ENCODE results near the gene PPP1R1B.

Gene PPP1R1B

GRCh38 chr17:39629898-39630297 is 3.1 kb downstream of the PPP1R1B start:
- no peak overlapping the region for H3K9ac ChIP-seq (ENCODE audit: low read depth, low read length)
- peaks cover 36% of the 10 kb centered on the region; the same call in 1 of the 2 replicates for H3K4me1 ChIP-seq (ENCODE audit: insufficient read depth, low read length)
- H3K27ac ChIP-seq (ENCODE audit: low read length), result no peak overlapping the region
- peaks cover 49% of the 10 kb centered on the region for H3K27me3 ChIP-seq (ENCODE audit: insufficient read depth, low read length)
- no peaks in the 10 kb centered on the region for H3K36me3 ChIP-seq (ENCODE audit: insufficient read depth, low read depth, low read length)
- H3K4me3 ChIP-seq (ENCODE audit: low read length), result no peak overlapping the region
- H3K9me3 ChIP-seq (ENCODE audit: insufficient read depth, low read depth, low read length), result no peaks in the 10 kb centered on the region

- peaks cover 34% of the 10 kb centered on the region for H3K27me3 ChIP-seq (ENCODE audit: insufficient read depth, low read length)
- peak overlapping the region; percentile 13; the same call in 1 of the 2 replicates for H3K9ac ChIP-seq (ENCODE audit: low read depth, low read length)
- peak overlapping the region; percentile 3; the same call in 1 of the 2 replicates for H3K4me3 ChIP-seq (ENCODE audit: low read length)
- peaks cover 39% of the 10 kb centered on the region; the same call in 1 of the 2 replicates for H3K4me1 ChIP-seq (ENCODE audit: insufficient read depth, low read length)
- no peak overlapping the region for H3K27ac ChIP-seq (ENCODE audit: low read length)
- H3K9me3 ChIP-seq (ENCODE audit: insufficient read depth, low read depth, low read length), result no peaks in the 10 kb centered on the region
- H3K36me3 ChIP-seq (ENCODE audit: insufficient read depth, low read depth, low read length), result no peaks in the 10 kb centered on the region
Observed at GRCh38 chr17:39631403-39631802, 4.7 kb downstream of the PPP1R1B start.

- Histone ChIP-seq H3K27me3 (ENCODE audit: insufficient read depth, low read length) (peaks cover 24% of the 10 kb centered on the region), H3K27ac (ENCODE audit: low read length) (no peak overlapping the region)
Observed at GRCh38 chr17:39632153-39632941, 5.6 kb downstream of the PPP1R1B start.

GRCh38 chr17:39633570-39634183 is 6.9 kb downstream of the PPP1R1B start:
- Histone ChIP-seq H3K36me3 (ENCODE audit: insufficient read depth, low read depth, low read length) (no peaks in the 10 kb centered on the region), H3K9me3 (ENCODE audit: insufficient read depth, low read depth, low read length) (no peaks in the 10 kb centered on the region), H3K4me3 (ENCODE audit: low read length) (no peak overlapping the region), H3K27me3 (ENCODE audit: insufficient read depth, low read length) (peaks cover 11% of the 10 kb centered on the region), H3K9ac (ENCODE audit: low read depth, low read length) (no peak overlapping the region), H3K27ac (ENCODE audit: low read length) (no peak overlapping the region), H3K4me1 (ENCODE audit: insufficient read depth, low read length) (peaks cover 35% of the 10 kb centered on the region; the same call in 1 of the 2 replicates)

More at GRCh38 chr17:39632153-39632941, 5.6 kb downstream of the PPP1R1B start:
- H3K4me1 ChIP-seq (ENCODE audit: insufficient read depth, low read length), result peaks cover 43% of the 10 kb centered on the region; the same call in 1 of the 2 replicates
- H3K9ac ChIP-seq (ENCODE audit: low read depth, low read length), result peak overlapping the region; percentile 13; the same call in 1 of the 2 replicates
- H3K9me3 ChIP-seq (ENCODE audit: insufficient read depth, low read depth, low read length), result no peaks in the 10 kb centered on the region
- H3K4me3 ChIP-seq (ENCODE audit: low read length), result no peak overlapping the region
- no peaks in the 10 kb centered on the region for H3K36me3 ChIP-seq (ENCODE audit: insufficient read depth, low read depth, low read length)

GRCh38 chr17:39634384-39634871 is 7.7 kb downstream of the PPP1R1B start:
- Histone ChIP-seq H3K9me3 (ENCODE audit: insufficient read depth, low read depth, low read length) (no peaks in the 10 kb centered on the region), H3K27ac (ENCODE audit: low read length) (no peak overlapping the region), H3K36me3 (ENCODE audit: insufficient read depth, low read depth, low read length) (no peaks in the 10 kb centered on the region), H3K4me3 (ENCODE audit: low read length) (no peak overlapping the region), H3K4me1 (ENCODE audit: insufficient read depth, low read length) (peaks cover 31% of the 10 kb centered on the region; the same call in 1 of the 2 replicates), H3K27me3 (ENCODE audit: insufficient read depth, low read length) (peaks cover 3% of the 10 kb centered on the region; the same call in 1 of the 2 replicates), H3K9ac (ENCODE audit: low read depth, low read length) (no peak overlapping the region)

- Histone ChIP-seq H3K4me1 (ENCODE audit: insufficient read depth, low read length) (peaks cover 36% of the 10 kb centered on the region; the same call in 1 of the 2 replicates), H3K9ac (ENCODE audit: low read depth, low read length) (no peak overlapping the region), H3K4me3 (ENCODE audit: low read length) (no peak overlapping the region)
Observed at GRCh38 chr17:39635614-39636176, 8.9 kb downstream of the PPP1R1B start.

GRCh38 chr17:39636587-39636926 is 9.8 kb downstream of the PPP1R1B start:
- Histone ChIP-seq H3K27ac (ENCODE audit: low read length) (no peak overlapping the region), H3K9me3 (ENCODE audit: insufficient read depth, low read depth, low read length) (no peaks in the 10 kb centered on the region), H3K9ac (ENCODE audit: low read depth, low read length) (peak overlapping the region; percentile 70; the same call in 1 of the 2 replicates), H3K4me3 (ENCODE audit: low read length) (peak overlapping the region; percentile 75; the same call in 1 of the 2 replicates), H3K27me3 (ENCODE audit: insufficient read depth, low read length) (no peaks in the 10 kb centered on the region), H3K36me3 (ENCODE audit: insufficient read depth, low read depth, low read length) (no peaks in the 10 kb centered on the region), H3K4me1 (ENCODE audit: insufficient read depth, low read length) (peaks cover 30% of the 10 kb centered on the region; the same call in 1 of the 2 replicates)

More at GRCh38 chr17:39635614-39636176, 8.9 kb downstream of the PPP1R1B start:
- Histone ChIP-seq H3K9me3 (ENCODE audit: insufficient read depth, low read depth, low read length) (no peaks in the 10 kb centered on the region), H3K27ac (ENCODE audit: low read length) (no peak overlapping the region), H3K27me3 (ENCODE audit: insufficient read depth, low read length) (no peaks in the 10 kb centered on the region), H3K36me3 (ENCODE audit: insufficient read depth, low read depth, low read length) (no peaks in the 10 kb centered on the region)

- no peak within 1 kb of the TSS for H3K27ac ChIP-seq (ENCODE audit: low read length)
Observed at GRCh38 chr17:39636927-39637736, 10.4 kb downstream of the PPP1R1B start, which contains the start of gene STARD3. TSS of gene STARD3 (plus strand) at chr17:39637144. CDS start at chr17:39653532, 16,388 bp downstream.

GRCh38 chr17:39638317-39638716 is 11.6 kb downstream of the PPP1R1B start:
- H3K4me3 ChIP-seq (ENCODE audit: low read length), result peak overlapping the region; percentile 75
- H3K36me3 ChIP-seq (ENCODE audit: insufficient read depth, low read depth, low read length), result no peaks in the 10 kb centered on the region
- H3K27me3 ChIP-seq (ENCODE audit: insufficient read depth, low read length), result no peaks in the 10 kb centered on the region
- H3K4me1 ChIP-seq (ENCODE audit: insufficient read depth, low read length), result peaks cover 23% of the 10 kb centered on the region; the same call in 1 of the 2 replicates
- H3K9ac ChIP-seq (ENCODE audit: low read depth, low read length), result peak overlapping the region; percentile 70; the same call in 1 of the 2 replicates
- no peak overlapping the region for H3K27ac ChIP-seq (ENCODE audit: low read length)
- no peaks in the 10 kb centered on the region for H3K9me3 ChIP-seq (ENCODE audit: insufficient read depth, low read depth, low read length)

More at GRCh38 chr17:39636927-39637736, 10.4 kb downstream of the PPP1R1B start, which contains the start of gene STARD3:
- no peaks in the 10 kb centered on the region for H3K27me3 ChIP-seq (ENCODE audit: insufficient read depth, low read length)
- peak within 1 kb of the TSS; percentile 75 for H3K4me3 ChIP-seq (ENCODE audit: low read length)
- H3K9ac ChIP-seq (ENCODE audit: low read depth, low read length), result peak within 1 kb of the TSS; percentile 70
- H3K9me3 ChIP-seq (ENCODE audit: insufficient read depth, low read depth, low read length), result no peaks in the 10 kb centered on the region
- H3K4me1 ChIP-seq (ENCODE audit: insufficient read depth, low read length), result peaks cover 24% of the 10 kb centered on the region; the same call in 1 of the 2 replicates
- no peaks in the 10 kb centered on the region for H3K36me3 ChIP-seq (ENCODE audit: insufficient read depth, low read depth, low read length)

GRCh38 chr17:39639043-39639442 is 12.3 kb downstream of the PPP1R1B start:
- H3K4me3 ChIP-seq (ENCODE audit: low read length), result no peak overlapping the region
- no peak overlapping the region for H3K27ac ChIP-seq (ENCODE audit: low read length)
- no peaks in the 10 kb centered on the region for H3K9me3 ChIP-seq (ENCODE audit: insufficient read depth, low read depth, low read length)
- H3K36me3 ChIP-seq (ENCODE audit: insufficient read depth, low read depth, low read length), result no peaks in the 10 kb centered on the region
- no peaks in the 10 kb centered on the region for H3K27me3 ChIP-seq (ENCODE audit: insufficient read depth, low read length)
- H3K9ac ChIP-seq (ENCODE audit: low read depth, low read length), result no peak overlapping the region
- peaks cover 23% of the 10 kb centered on the region; the same call in 1 of the 2 replicates for H3K4me1 ChIP-seq (ENCODE audit: insufficient read depth, low read length)

Data from iPS-20b (cell line).